H1 (cell line): ENCODE data around the gene NPHP4. TPM values are rescaled to one million over a fixed set of nuclear protein-coding genes. Genes with fewer than 3 reads are reported as not detected.

ENCODE experiments used
- ATF3 ChIP-seq: IDR thresholded peaks from 2 replicates; pipeline ENCODE4 v1.6.1; 2011; ENCODE audit warnings: low read depth, mild to moderate bottlenecking, low read length; ENCODE audit not compliant: insufficient read depth
- CHD2 ChIP-seq: IDR thresholded peaks from 2 replicates; pipeline ENCODE4 v1.6.1; 2012; ENCODE audit warnings: low read length, improper control_type of control experiment
- CTCF ChIP-seq, 3 experiments: IDR thresholded peaks; 1 replicate in 2 of 3; 2 replicates in 1 of 3; pipeline versions ENCODE4 v1.5.1 to v1.6.1; 2011; ENCODE audit warnings: low read length in 3 of 3, mild to moderate bottlenecking in 3 of 3, inconsistent platforms in 2 of 3, low read depth in 1 of 3, moderate library complexity in 1 of 3; ENCODE audit not compliant: insufficient read depth in 1 of 3; ENCODE audit errors: control extremely low read depth in 1 of 3
- GABPA ChIP-seq: IDR thresholded peaks from 2 replicates; pipeline ENCODE4 v1.6.1; 2011; ENCODE audit warnings: mild to moderate bottlenecking, low read length, moderate library complexity, borderline replicate concordance; ENCODE audit not compliant: insufficient read depth
- HDAC6 ChIP-seq: IDR thresholded peaks from one replicate; pipeline ENCODE4 v1.7.1; 2012; ENCODE audit warnings: low read depth, mild to moderate bottlenecking, inconsistent platforms, low read length, moderate library complexity
- JUN ChIP-seq: IDR thresholded peaks from 2 replicates; pipeline ENCODE4 v1.6.1; 2011; ENCODE audit warnings: low read depth, mild to moderate bottlenecking, improper control_type of control experiment, low read length
- KDM5A ChIP-seq: fragments of 200-600 bp; IDR thresholded peaks from 2 replicates; pipeline ENCODE4 v1.7.1; 2012; ENCODE audit warnings: mild to moderate bottlenecking, low read length, inconsistent platforms, mixed read lengths
- RNF2 ChIP-seq: fragments of 200-900, 300-1000 bp; sonication (generic); IDR thresholded peaks from 2 replicates; pipeline ENCODE4 v1.7.1; 2016; ENCODE audit warnings: borderline replicate concordance, low read depth, mild to moderate bottlenecking, antibody characterized with exemption, low read length; ENCODE audit not compliant: poor library complexity, severe bottlenecking; ENCODE audit errors: missing control alignments
- USF2 ChIP-seq: IDR thresholded peaks from 2 replicates; pipeline ENCODE4 v1.6.1; 2011; ENCODE audit warnings: low read length, improper control_type of control experiment
- polyA plus RNA-seq, 7 experiments: library from polyadenylated mRNA; depleted of rRNA in 3 of 7; stranded (reverse) in 5 of 7; unstranded in 2 of 7; fragments of >200 nt in 5 of 7; fragments of 200-250 nt in 2 of 7; gene quantifications; 1 replicate in 5 of 7; 2 replicates in 1 of 7; 4 replicates in 1 of 7; pipeline versions ENCODE4 v1.2.1 to v1.2.3, GENCODE V29; 2011 to 2013; ENCODE audit warnings: missing spikeins in 2 of 7, mixed read lengths in 2 of 7
- total RNA-seq: library from RNA; stranded (reverse); fragmentation: NEBNext Ultra II Directional; extraction: Animal tissue kit (Norgen Biotek cat#: 25700); gene quantifications from 2 replicates; pipeline ENCODE4 v1.2.1, GENCODE V29; 2021

The NPHP4 gene
- total and polyA plus RNA-seq, 2 of the 8 experiments (the other 6 are each of a cell fraction or from before 2014, with no cell fraction given), result 5.8 to 14.0 TPM

- TF ChIP-seq USF2 (no peak), ATF3 (no peak), HDAC6 (no peak), KDM5A (no peak), CTCF (IDR thresholded peaks at IDR 0.05; ENCODE audit: control extremely low read depth in 1 of 3, insufficient read depth in 1 of 3, low read depth in 1 of 3, low read length in 3 of 3) (no peak), JUN (no peak), CHD2 (no peak), GABPA (no peak), RNF2 (no peak)
These were observed 134.6 kb downstream of the NPHP4 start (continued) for GRCh38 chr1:5857508-5858090.
